ENCODE data around the gene PLEKHM2. TPM values are rescaled to one million over a fixed set of nuclear protein-coding genes. Genes with fewer than 3 reads are reported as not detected.

Gene PLEKHM2
- total RNA-seq, 1 experiment from 2014 or later: 51.5 TPM

- H3K27me3 Mint-ChIP-seq (ENCODE audit: insufficient read depth, unreplicated experiment): no peaks in the 10 kb centered on the region
- no peak overlapping the region for H3K4me3 Mint-ChIP-seq (ENCODE audit: unreplicated experiment)
- POLR2A ChIA-PET: no interaction called here
- intact Hi-C loops (cut with micrococcal nuclease): no loop called here
- H3K36me3 Mint-ChIP-seq (ENCODE audit: insufficient read depth, unreplicated experiment): peaks cover 59% of the 10 kb centered on the region
- H3K27ac Mint-ChIP-seq (ENCODE audit: low read depth, unreplicated experiment): no peak overlapping the region
- H3K4me1 Mint-ChIP-seq (ENCODE audit: insufficient read depth, unreplicated experiment): no peaks in the 10 kb centered on the region
- no TSS peak for BruUV-seq (replicated peaks)
- TF ChIP-seq, protein P1, sequence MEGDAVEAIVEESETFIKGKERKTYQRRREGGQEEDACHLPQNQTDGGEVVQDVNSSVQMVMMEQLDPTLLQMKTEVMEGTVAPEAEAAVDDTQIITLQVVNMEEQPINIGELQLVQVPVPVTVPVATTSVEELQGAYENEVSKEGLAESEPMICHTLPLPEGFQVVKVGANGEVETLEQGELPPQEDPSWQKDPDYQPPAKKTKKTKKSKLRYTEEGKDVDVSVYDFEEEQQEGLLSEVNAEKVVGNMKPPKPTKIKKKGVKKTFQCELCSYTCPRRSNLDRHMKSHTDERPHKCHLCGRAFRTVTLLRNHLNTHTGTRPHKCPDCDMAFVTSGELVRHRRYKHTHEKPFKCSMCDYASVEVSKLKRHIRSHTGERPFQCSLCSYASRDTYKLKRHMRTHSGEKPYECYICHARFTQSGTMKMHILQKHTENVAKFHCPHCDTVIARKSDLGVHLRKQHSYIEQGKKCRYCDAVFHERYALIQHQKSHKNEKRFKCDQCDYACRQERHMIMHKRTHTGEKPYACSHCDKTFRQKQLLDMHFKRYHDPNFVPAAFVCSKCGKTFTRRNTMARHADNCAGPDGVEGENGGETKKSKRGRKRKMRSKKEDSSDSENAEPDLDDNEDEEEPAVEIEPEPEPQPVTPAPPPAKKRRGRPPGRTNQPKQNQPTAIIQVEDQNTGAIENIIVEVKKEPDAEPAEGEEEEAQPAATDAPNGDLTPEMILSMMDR (IDR thresholded peaks at IDR 0.05; ENCODE audit: unreplicated experiment): no peak
- H3K9me3 Mint-ChIP-seq (ENCODE audit: unreplicated experiment): no peaks in the 10 kb centered on the region
- no peak for DNase-seq (ENCODE audit: unreplicated experiment)
- CTCF ChIA-PET: no interaction called here
These were observed 41.1 kb downstream of the PLEKHM2 start for GRCh38 chr1:15724949-15725880.

DNA sequence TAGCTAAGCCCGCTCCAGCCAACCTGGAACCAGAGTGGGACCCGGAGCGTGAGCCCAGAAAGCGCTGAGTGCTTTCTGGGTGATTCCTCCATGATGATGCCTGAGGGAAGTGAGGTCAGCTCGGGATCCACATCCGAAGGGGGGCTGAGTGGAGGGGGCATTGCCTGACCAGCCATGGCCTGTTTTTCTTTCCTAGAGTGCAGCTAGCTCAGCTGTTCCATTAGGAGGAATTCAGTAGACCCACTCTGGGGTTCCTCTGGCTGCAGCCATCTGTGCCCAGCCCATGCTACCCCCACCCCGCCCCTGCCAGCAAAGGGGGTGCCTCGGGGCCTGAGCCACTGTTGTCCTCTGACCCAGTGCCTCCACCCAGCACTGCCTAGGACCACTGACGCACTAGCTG lies 42.4 kb downstream of the PLEKHM2 start:
- DNase-seq (ENCODE audit: unreplicated experiment): no peak
- Mint-ChIP-seq H3K4me3 (ENCODE audit: unreplicated experiment) (no peak overlapping the region), H3K36me3 (ENCODE audit: insufficient read depth, unreplicated experiment) (peaks cover 66% of the 10 kb centered on the region), H3K27me3 (ENCODE audit: insufficient read depth, unreplicated experiment) (no peaks in the 10 kb centered on the region), H3K27ac (ENCODE audit: low read depth, unreplicated experiment) (no peak overlapping the region), H3K9me3 (ENCODE audit: unreplicated experiment) (no peaks in the 10 kb centered on the region), H3K4me1 (ENCODE audit: insufficient read depth, unreplicated experiment) (no peaks in the 10 kb centered on the region)
- intact Hi-C loops (cut with micrococcal nuclease): no loop called here
- TF ChIP-seq, protein P1 (IDR thresholded peaks at IDR 0.05; ENCODE audit: unreplicated experiment): no peak
- POLR2A ChIA-PET: no interaction called here
- no TSS peak for BruUV-seq (replicated peaks)
- CTCF ChIA-PET: interaction anchor here (1.1 kb wide), 1 partner anchor 15 kb away, joined by 3 read pairs; no protein-coding TSS in a partner anchor

GRCh38 chr1:15727021-15727420 lies 42.9 kb downstream of the PLEKHM2 start:
- Mint-ChIP-seq H3K9me3 (ENCODE audit: unreplicated experiment) (no peaks in the 10 kb centered on the region), H3K4me1 (ENCODE audit: insufficient read depth, unreplicated experiment) (no peaks in the 10 kb centered on the region), H3K27me3 (ENCODE audit: insufficient read depth, unreplicated experiment) (no peaks in the 10 kb centered on the region), H3K36me3 (ENCODE audit: insufficient read depth, unreplicated experiment) (peaks cover 66% of the 10 kb centered on the region), H3K27ac (ENCODE audit: low read depth, unreplicated experiment) (no peak overlapping the region), H3K4me3 (ENCODE audit: unreplicated experiment) (no peak overlapping the region)
- DNase-seq (ENCODE audit: unreplicated experiment): no peak
- ChIA-PET CTCF (interaction anchor here (0.6 to 1.1 kb wide), 4 partner anchors 13 to 282 kb away, joined by 3 to 5 read pairs (median 3); no protein-coding TSS in a partner anchor), POLR2A (no interaction called here)
- TF ChIP-seq, protein P1 (IDR thresholded peaks at IDR 0.05; ENCODE audit: unreplicated experiment): no peak
- intact Hi-C loops (cut with micrococcal nuclease): no loop called here
- BruUV-seq (replicated peaks): no TSS peak

GRCh38 chr1:15727424-15727823 lies 43.3 kb downstream of the PLEKHM2 start:
- BruUV-seq (replicated peaks): no TSS peak
- H3K36me3 Mint-ChIP-seq (ENCODE audit: insufficient read depth, unreplicated experiment): peaks cover 62% of the 10 kb centered on the region
- no peak for DNase-seq (ENCODE audit: unreplicated experiment)
- TF ChIP-seq, protein P1 (IDR thresholded peaks at IDR 0.05; ENCODE audit: unreplicated experiment): no peak
- H3K9me3 Mint-ChIP-seq (ENCODE audit: unreplicated experiment): no peaks in the 10 kb centered on the region
- no peaks in the 10 kb centered on the region for H3K27me3 Mint-ChIP-seq (ENCODE audit: insufficient read depth, unreplicated experiment)
- intact Hi-C loops (cut with micrococcal nuclease): no loop called here
- H3K4me1 Mint-ChIP-seq (ENCODE audit: insufficient read depth, unreplicated experiment): no peaks in the 10 kb centered on the region
- no peak overlapping the region for H3K27ac Mint-ChIP-seq (ENCODE audit: low read depth, unreplicated experiment)
- POLR2A ChIA-PET: interaction anchor here (0.7 kb wide), 1 partner anchor 97 kb away, joined by 3 read pairs; no protein-coding TSS in a partner anchor
- H3K4me3 Mint-ChIP-seq (ENCODE audit: unreplicated experiment): no peak overlapping the region
- CTCF ChIA-PET: interaction anchor here (0.6 to 1.1 kb wide), 4 partner anchors 13 to 282 kb away, joined by 3 to 5 read pairs (median 3); no protein-coding TSS in a partner anchor

All from MCF 10A (cell line).